KMS-11 (cell line): Measurements from ENCODE around the gene GDNF.
A peak's percentile ranks its signal among the peaks of the same experiment; 100 is the strongest.

ENCODE experiments used
- H2AFZ ChIP-seq: fragments of 200-600 bp; sonication (generic); 2 replicates; pipeline ENCODE4 v1.6.1; 2016; ENCODE audit warnings: antibody characterized with exemption, mixed run types, low read depth
- H3K27ac ChIP-seq: fragments of 200-600 bp; sonication (generic); 2 replicates; pipeline ENCODE4 v1.6.1; 2016; ENCODE audit warnings: mild to moderate bottlenecking, mixed run types
- H3K27me3 ChIP-seq: fragments of 200-600 bp; sonication (generic); 2 replicates; pipeline ENCODE4 v1.6.1; 2017; ENCODE audit warnings: mild to moderate bottlenecking, low read depth, mixed run types, moderate library complexity; ENCODE audit not compliant: insufficient read depth
- H3K36me3 ChIP-seq: fragments of 200-600 bp; sonication (generic); 2 replicates; pipeline ENCODE4 v1.6.1; 2017; ENCODE audit warnings: mild to moderate bottlenecking, mixed run types; ENCODE audit not compliant: insufficient read depth
- H3K4me1 ChIP-seq: fragments of 200-600 bp; sonication (generic); 2 replicates; pipeline ENCODE4 v1.6.1; 2016; ENCODE audit warnings: mild to moderate bottlenecking, low read depth, mixed run types; ENCODE audit not compliant: poor library complexity, severe bottlenecking
- H3K4me2 ChIP-seq: fragments of 200-600 bp; sonication (generic); 2 replicates; pipeline ENCODE4 v1.7.0; 2016; ENCODE audit warnings: mild to moderate bottlenecking, mixed run types
- H3K4me3 ChIP-seq: fragments of 200-600 bp; sonication (generic); IDR thresholded peaks from 2 replicates; pipeline ENCODE4 v1.6.1; 2017; ENCODE audit warnings: low read depth, low read length, mixed read lengths; ENCODE audit not compliant: insufficient read depth
- H3K79me2 ChIP-seq: fragments of 200-600 bp; sonication (generic); 2 replicates; pipeline ENCODE4 v1.6.1; 2016; ENCODE audit warnings: low read depth, mixed run types; ENCODE audit not compliant: insufficient read depth
- H3K9ac ChIP-seq: fragments of 200-600 bp; sonication (generic); 2 replicates; pipeline ENCODE4 v1.6.1; 2016; ENCODE audit warnings: mild to moderate bottlenecking, mixed run types
- H4K20me1 ChIP-seq: fragments of 200-600 bp; sonication (generic); 2 replicates; pipeline ENCODE4 v1.6.1; 2016; ENCODE audit warnings: mild to moderate bottlenecking, mixed run types; ENCODE audit not compliant: insufficient read depth
- CTCF ChIP-seq: fragments of 200-600 bp; sonication (generic); conservative IDR thresholded peaks from 2 replicates; pipeline ENCODE4 v1.6.1; 2017; ENCODE audit warnings: low read depth, mild to moderate bottlenecking, antibody characterized with exemption, low read length, moderate library complexity, mixed read lengths

GDNF gene

GRCh38 chr5:37860206-37860605 is 20.4 kb upstream of the GDNF start:
- peaks cover 16% of the 10 kb centered on the region for H3K4me1 ChIP-seq
- H3K4me2 ChIP-seq = peak overlapping the region; percentile 9
- no peak for TF ChIP-seq CTCF

GRCh38 chr5:37859805-37860204 is 20.0 kb upstream of the GDNF start:
- no peak for TF ChIP-seq CTCF
- H3K27ac ChIP-seq = no peak overlapping the region
- no peak overlapping the region; the same call in 1 of the 2 replicates for H2AFZ ChIP-seq
- peaks cover 16% of the 10 kb centered on the region for H3K4me1 ChIP-seq
- H3K4me2 ChIP-seq = peak overlapping the region; percentile 9
- H3K27me3 ChIP-seq = no peaks in the 10 kb centered on the region
- no peaks in the 10 kb centered on the region for H4K20me1 ChIP-seq
- H3K4me3 ChIP-seq = no peak overlapping the region
- H3K36me3 ChIP-seq = no peaks in the 10 kb centered on the region
- H3K79me2 ChIP-seq = no peaks in the 10 kb centered on the region
- H3K9ac ChIP-seq = no peak overlapping the region

More at GRCh38 chr5:37860206-37860605, 20.4 kb upstream of the GDNF start:
- H3K4me3 ChIP-seq = no peak overlapping the region
- no peaks in the 10 kb centered on the region for H3K36me3 ChIP-seq
- H3K79me2 ChIP-seq = no peaks in the 10 kb centered on the region
- H2AFZ ChIP-seq = no peak overlapping the region; the same call in 1 of the 2 replicates
- H3K27me3 ChIP-seq = no peaks in the 10 kb centered on the region
- no peaks in the 10 kb centered on the region for H4K20me1 ChIP-seq
- no peak overlapping the region for H3K9ac ChIP-seq
- no peak overlapping the region for H3K27ac ChIP-seq

GRCh38 chr5:37858250-37858649 is 18.4 kb upstream of the GDNF start:
- no peaks in the 10 kb centered on the region for H3K27me3 ChIP-seq
- no peak overlapping the region for H3K27ac ChIP-seq
- H3K36me3 ChIP-seq = no peaks in the 10 kb centered on the region
- H3K4me3 ChIP-seq = no peak overlapping the region
- no peak for TF ChIP-seq CTCF
- H3K9ac ChIP-seq = no peak overlapping the region
- H3K79me2 ChIP-seq = no peaks in the 10 kb centered on the region
- no peak overlapping the region for H2AFZ ChIP-seq
- H3K4me1 ChIP-seq = peaks cover 16% of the 10 kb centered on the region
- no peaks in the 10 kb centered on the region for H4K20me1 ChIP-seq
- H3K4me2 ChIP-seq = no peak overlapping the region

GRCh38 chr5:37857696-37858095 is 17.9 kb upstream of the GDNF start:
- no peak overlapping the region for H2AFZ ChIP-seq
- no peak overlapping the region for H3K4me3 ChIP-seq
- no peaks in the 10 kb centered on the region for H3K27me3 ChIP-seq
- H4K20me1 ChIP-seq = no peaks in the 10 kb centered on the region
- no peak overlapping the region for H3K4me2 ChIP-seq
- no peak for TF ChIP-seq CTCF
- H3K36me3 ChIP-seq = no peaks in the 10 kb centered on the region
- H3K4me1 ChIP-seq = peaks cover 16% of the 10 kb centered on the region
- no peak overlapping the region for H3K9ac ChIP-seq
- H3K79me2 ChIP-seq = no peaks in the 10 kb centered on the region
- no peak overlapping the region for H3K27ac ChIP-seq
